CD4-positive, alpha-beta T cell (primary cell): ENCODE results near the gene SMAD4. TPM values are rescaled to one million over a fixed set of nuclear protein-coding genes. Genes with fewer than 3 reads are reported as not detected.

Experiments used
- ATAC-seq: fragments of 200-7000 bp; cut with Tn5 transposase; one replicate; pipeline ENCODE4 v1.10.0; 2022; ENCODE audit warnings: mild to moderate bottlenecking; ENCODE audit not compliant: poor library complexity
- CTCF ChIA-PET: fragments of 350-600 bp; sonication (Branson Sonifier 250); formaldehyde crosslinking; loops from one replicate; lab custom pipeline; 2021; ENCODE audit warnings: antibody characterized with exemption, inconsistent platforms; lab: Charles Lee
- POLR2A ChIA-PET: fragments of 350-600 bp; sonication (Branson Sonifier 250); formaldehyde crosslinking; loops from one replicate; lab custom pipeline; 2021; ENCODE audit warnings: antibody characterized with exemption, inconsistent platforms; lab: Charles Lee
- DNase-seq, 14 experiments: peaks; one replicate each; pipeline ENCODE4 v3.0.0-alpha.2; 2013 to 2020; ENCODE audit warnings: mixed read lengths in 2 of 14
- H3K27ac ChIP-seq, 2 donors: one replicate each; pipeline versions ENCODE4 v1.5.1 to v1.7.0; 2013; ENCODE audit warnings: low read length in 2 of 2, low read depth in 1 of 2, mild to moderate bottlenecking in 1 of 2
- H3K27me3 ChIP-seq, 2 experiments: 1 replicate in 1 of 2; 2 replicates in 1 of 2; pipeline versions ENCODE4 v1.6.1 to v1.7.0; 2013; ENCODE audit warnings: low read length in 2 of 2, control low read depth in 1 of 2, mild to moderate bottlenecking in 1 of 2, moderate library complexity in 1 of 2; ENCODE audit not compliant: insufficient read depth in 2 of 2, control insufficient read depth in 1 of 2
- H3K36me3 ChIP-seq: one replicate; pipeline ENCODE4 v1.6.1; 2013; ENCODE audit warnings: low read length, control low read depth; ENCODE audit not compliant: insufficient read depth
- H3K4me1 ChIP-seq: one replicate; pipeline ENCODE4 v1.6.1; 2013; ENCODE audit warnings: low read length, control low read depth; ENCODE audit not compliant: insufficient read depth
- H3K4me3 ChIP-seq: one replicate; pipeline ENCODE4 v1.5.1; 2013; ENCODE audit warnings: mild to moderate bottlenecking, low read length, moderate library complexity
- H3K9me3 ChIP-seq, 2 experiments: 1 replicate in 1 of 2; 2 replicates in 1 of 2; pipeline versions ENCODE4 v1.6.1 to v1.7.0; 2013; ENCODE audit warnings: low read length in 2 of 2, mild to moderate bottlenecking in 2 of 2, control low read depth in 1 of 2, moderate library complexity in 1 of 2; ENCODE audit not compliant: control insufficient read depth in 1 of 2, insufficient read depth in 1 of 2
- H3K27ac Mint-ChIP-seq: one replicate; pipeline ENCODE4 v1.8.0; 2020; ENCODE audit warnings: mixed read lengths
- H3K27me3 Mint-ChIP-seq: one replicate; pipeline ENCODE4 v1.8.0; 2021; ENCODE audit warnings: mixed read lengths
- H3K36me3 Mint-ChIP-seq: one replicate; pipeline ENCODE4 v1.8.0; 2021; ENCODE audit warnings: low read depth, mixed read lengths
- H3K4me1 Mint-ChIP-seq: one replicate; pipeline ENCODE4 v1.8.0; 2021; ENCODE audit warnings: low read depth, mixed read lengths
- H3K4me3 Mint-ChIP-seq: one replicate; pipeline ENCODE4 v1.8.0; 2020; ENCODE audit warnings: mild to moderate bottlenecking, mixed read lengths
- H3K9me3 Mint-ChIP-seq: one replicate; pipeline ENCODE4 v1.8.0; 2020; ENCODE audit warnings: mixed read lengths
- intact Hi-C, 2 experiments: fragments of 100-400 bp; cut with DNase I in 1 of 2; cut with micrococcal nuclease in 1 of 2; formaldehyde crosslinking; loops; one replicate each; pipeline versions ENCODE4 v1.15.1 to v1.9.0; 2023 to 2025; cut with DNase I, micrococcal nuclease
- total RNA-seq, 174 experiments: library from RNA in 2 of 174; stranded (reverse) in 2 of 174; gene quantifications; one replicate each; pipeline ENCODE4 v1.2.3 and lab custom pipeline; 2021 to 2026
- TF ChIP-seq, protein P1 (sequence below): fragments of 200-600 bp; IDR thresholded peaks from one replicate; pipeline ENCODE4 v1.8.0; 2022; ENCODE audit warnings: antibody characterized with exemption, mild to moderate bottlenecking

The SMAD4 gene
- total RNA-seq, 2 experiments from 2014 or later = 82.0 to 82.9 TPM

DNA sequence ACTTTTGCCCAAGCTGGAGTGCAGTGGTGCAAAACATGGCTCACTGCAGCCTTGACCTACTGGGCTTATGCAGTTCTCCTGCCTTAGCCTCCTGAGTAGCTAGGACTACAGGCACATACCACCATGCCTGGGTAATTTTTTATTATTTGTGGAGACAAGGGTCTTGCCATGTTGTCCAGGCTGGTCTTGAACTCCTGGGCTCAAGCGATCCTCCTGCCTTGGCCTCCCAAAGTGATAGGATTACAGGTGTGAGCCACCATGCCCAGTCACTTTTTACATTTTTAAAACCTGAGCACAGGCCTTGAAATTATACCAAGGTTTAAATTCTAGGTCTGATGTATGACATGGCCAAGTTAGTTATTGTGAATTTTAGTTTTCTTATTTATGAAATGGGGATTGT, 18.2 kb downstream of the SMAD4 start:
- Histone ChIP-seq H3K36me3 (peaks cover 38% of the 10 kb centered on the region), H3K27me3 (no peaks in the 10 kb centered on the region), H3K27ac (no peak overlapping the region), H3K9me3 (no peaks in the 10 kb centered on the region), H3K4me1 (peaks cover 7% of the 10 kb centered on the region), H3K4me3 (no peak overlapping the region)
- Mint-ChIP-seq H3K27ac (peak overlapping the region; percentile 58), H3K4me3 (no peak overlapping the region), H3K4me1 (peaks cover 65% of the 10 kb centered on the region), H3K9me3 (no peaks in the 10 kb centered on the region), H3K36me3 (peaks cover 43% of the 10 kb centered on the region), H3K27me3 (no peaks in the 10 kb centered on the region)
- TF ChIP-seq, protein P1, sequence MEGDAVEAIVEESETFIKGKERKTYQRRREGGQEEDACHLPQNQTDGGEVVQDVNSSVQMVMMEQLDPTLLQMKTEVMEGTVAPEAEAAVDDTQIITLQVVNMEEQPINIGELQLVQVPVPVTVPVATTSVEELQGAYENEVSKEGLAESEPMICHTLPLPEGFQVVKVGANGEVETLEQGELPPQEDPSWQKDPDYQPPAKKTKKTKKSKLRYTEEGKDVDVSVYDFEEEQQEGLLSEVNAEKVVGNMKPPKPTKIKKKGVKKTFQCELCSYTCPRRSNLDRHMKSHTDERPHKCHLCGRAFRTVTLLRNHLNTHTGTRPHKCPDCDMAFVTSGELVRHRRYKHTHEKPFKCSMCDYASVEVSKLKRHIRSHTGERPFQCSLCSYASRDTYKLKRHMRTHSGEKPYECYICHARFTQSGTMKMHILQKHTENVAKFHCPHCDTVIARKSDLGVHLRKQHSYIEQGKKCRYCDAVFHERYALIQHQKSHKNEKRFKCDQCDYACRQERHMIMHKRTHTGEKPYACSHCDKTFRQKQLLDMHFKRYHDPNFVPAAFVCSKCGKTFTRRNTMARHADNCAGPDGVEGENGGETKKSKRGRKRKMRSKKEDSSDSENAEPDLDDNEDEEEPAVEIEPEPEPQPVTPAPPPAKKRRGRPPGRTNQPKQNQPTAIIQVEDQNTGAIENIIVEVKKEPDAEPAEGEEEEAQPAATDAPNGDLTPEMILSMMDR = no peak
- ATAC-seq (no peak), DNase-seq (no peak)
- CTCF ChIA-PET = no interaction called here
- intact Hi-C loops = no loop called here
- POLR2A ChIA-PET = no interaction called here

DNA sequence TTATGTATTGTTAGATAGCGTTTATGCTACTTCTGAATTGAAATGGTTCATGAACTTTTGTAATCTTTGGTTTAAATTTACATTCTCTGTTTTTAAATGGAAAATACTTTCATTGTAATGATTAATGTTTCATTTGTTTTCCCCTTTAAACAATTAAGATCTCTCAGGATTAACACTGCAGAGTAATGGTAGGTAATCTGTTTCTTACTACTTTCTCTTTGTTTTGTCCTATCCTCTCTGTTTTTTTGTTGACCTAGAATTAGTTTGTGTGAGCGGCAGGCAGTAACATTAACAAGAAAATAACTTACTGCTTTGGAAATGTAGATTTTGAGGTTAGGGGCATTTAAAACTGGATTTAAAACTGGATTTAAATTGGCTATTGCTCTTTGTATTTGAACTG, 19.1 kb downstream of the SMAD4 start:
- ChIA-PET CTCF (no interaction called here), POLR2A (no interaction called here)
- DNase-seq = no peak
- Histone ChIP-seq H3K9me3 (no peaks in the 10 kb centered on the region), H3K4me1 (peaks cover 4% of the 10 kb centered on the region), H3K36me3 (peaks cover 38% of the 10 kb centered on the region), H3K27ac (no peak overlapping the region), H3K27me3 (no peaks in the 10 kb centered on the region), H3K4me3 (no peak overlapping the region)
- TF ChIP-seq, protein P1 = no peak
- intact Hi-C loops = no loop called here
- Mint-ChIP-seq H3K9me3 (no peaks in the 10 kb centered on the region), H3K27me3 (no peaks in the 10 kb centered on the region), H3K4me1 (peaks cover 65% of the 10 kb centered on the region), H3K36me3 (peaks cover 53% of the 10 kb centered on the region), H3K27ac (no peak overlapping the region), H3K4me3 (no peak overlapping the region)
- ATAC-seq = no peak

DNA sequence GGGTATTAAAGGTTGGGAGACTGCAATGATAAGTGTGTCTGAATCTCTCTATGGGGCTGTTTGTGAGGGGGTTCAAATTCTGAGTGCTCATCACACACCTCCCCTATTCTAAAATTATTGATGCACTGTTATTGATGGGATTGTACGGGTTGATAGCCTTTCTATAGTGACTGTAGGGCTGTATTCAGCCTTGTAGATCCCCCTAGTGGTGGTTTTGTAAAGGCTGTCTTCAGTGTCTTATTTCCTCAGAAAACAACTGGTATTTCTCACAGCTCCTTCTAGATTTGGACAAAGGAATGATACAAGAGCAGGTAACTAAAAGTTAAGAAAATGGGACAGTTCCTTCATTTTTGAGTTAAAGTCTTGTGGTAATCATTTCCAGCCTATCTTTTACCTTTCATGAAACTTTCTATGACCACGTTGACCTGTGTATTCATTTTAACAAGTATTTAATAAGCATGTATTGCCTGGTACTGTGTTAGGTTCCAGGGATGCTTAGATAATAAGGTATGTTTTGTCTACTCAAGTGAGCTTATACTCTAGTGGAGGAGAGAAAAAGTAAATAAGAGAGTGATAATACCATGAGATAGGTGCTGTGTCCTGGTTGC, 21.2 kb downstream of the SMAD4 start:
- ChIA-PET POLR2A (interaction anchor here (0.8 to 1.3 kb wide), 3 partner anchors 21 to 173 kb away, joined by 3 to 7 read pairs (median 5); partner anchors contain the start of genes ME2 and SMAD4), CTCF (interaction anchor here (0.6 to 2.2 kb wide), 18 partner anchors 9 to 233 kb away, joined by 3 to 12 read pairs (median 4); partner anchors contain the start of genes MRO and SMAD4)
- Histone ChIP-seq H3K27ac (no peak overlapping the region), H3K9me3 (no peaks in the 10 kb centered on the region), H3K27me3 (no peaks in the 10 kb centered on the region), H3K4me1 (no peaks in the 10 kb centered on the region), H3K4me3 (no peak overlapping the region), H3K36me3 (peaks cover 53% of the 10 kb centered on the region)
- DNase-seq = peak in 4 of 14 experiments; percentile 15 to 79 (median 72)
- peak; percentile 83 for ATAC-seq
- no peak overlapping the region for H3K4me3 Mint-ChIP-seq
- intact Hi-C loops = loop anchor here (1.0 to 5.0 kb wide), 5 partner anchors 20 to 231 kb away; partner anchors contain the start of genes MRO (in 2 of the 2), ELAC1 (in 1 of the 2), ME2 (in 1 of the 2) and SMAD4 (in 1 of the 2)
- peak overlapping the region; percentile 37 for H3K27ac Mint-ChIP-seq
- H3K27me3 Mint-ChIP-seq = no peaks in the 10 kb centered on the region
- H3K36me3 Mint-ChIP-seq = peaks cover 66% of the 10 kb centered on the region
- H3K9me3 Mint-ChIP-seq = no peaks in the 10 kb centered on the region
- peaks cover 46% of the 10 kb centered on the region for H3K4me1 Mint-ChIP-seq
- TF ChIP-seq, protein P1 = peak; percentile 86
